HG02759 (cell line): ENCODE data around the gene LRWD1.

Experiments used
- ATAC-seq: cut with Tn5 transposase; IDR thresholded peaks from one replicate; pipeline ENCODE4 v1.9.1; 2021; ENCODE audit warnings: mild to moderate bottlenecking, moderate library complexity; ENCODE audit not compliant: unreplicated experiment

Gene LRWD1

GRCh38 chr7:102464577-102465280 is at the start of gene LRWD1, which contains the start of gene ALKBH4:
Gene LRWD1 (plus strand): TSS chr7:102464984. CDS start chr7:102465081, 97 bp downstream.
Gene ALKBH4 (minus strand): TSS chr7:102464863. CDS start chr7:102464836, 27 bp downstream.
- ATAC-seq, result peak; percentile 95

GRCh38 chr7:102415685-102416225 is 49.0 kb upstream of the LRWD1 start:
- peak; percentile 58 for ATAC-seq

- ATAC-seq, result no peak
Measured at GRCh38 chr7:102416406-102416805, 48.4 kb upstream of the LRWD1 start.

GRCh38 chr7:102417105-102417504 is 47.7 kb upstream of the LRWD1 start:
- ATAC-seq, result no peak

- ATAC-seq, result no peak
Measured at GRCh38 chr7:102418592-102418991, 46.2 kb upstream of the LRWD1 start.

GRCh38 chr7:102421706-102422240 is 43.0 kb upstream of the LRWD1 start:
- ATAC-seq, result no peak

- ATAC-seq, result no peak
Measured at GRCh38 chr7:102424129-102424551, 40.6 kb upstream of the LRWD1 start.

- ATAC-seq, result peak; percentile 28
Measured at GRCh38 chr7:102424787-102425218, 40.0 kb upstream of the LRWD1 start.

- peak; percentile 62 for ATAC-seq
Measured at GRCh38 chr7:102425639-102426267, 39.0 kb upstream of the LRWD1 start.

- peak; percentile 66 for ATAC-seq
Measured at GRCh38 chr7:102426268-102427018, 38.3 kb upstream of the LRWD1 start.

GRCh38 chr7:102427019-102427405 is 37.8 kb upstream of the LRWD1 start:
- no peak for ATAC-seq

- no peak for ATAC-seq
Measured at GRCh38 chr7:102429141-102429899, 35.5 kb upstream of the LRWD1 start.

GRCh38 chr7:102431617-102432298 is 33.0 kb upstream of the LRWD1 start:
- no peak for ATAC-seq

- ATAC-seq, result peak; percentile 42
Measured at GRCh38 chr7:102432442-102433218, 32.2 kb upstream of the LRWD1 start.

GRCh38 chr7:102433219-102434038 is 31.4 kb upstream of the LRWD1 start, which contains the start of gene ORAI2:
Gene ORAI2 (plus strand): TSS chr7:102433575. CDS start chr7:102438957, 5,382 bp downstream.
- peak; percentile 72 for ATAC-seq

GRCh38 chr7:102434039-102434486 is 30.7 kb upstream of the LRWD1 start:
- no peak for ATAC-seq

- no peak for ATAC-seq
Measured at GRCh38 chr7:102436118-102436517, 28.7 kb upstream of the LRWD1 start.
